GM12873 (cell line): ENCODE measurements around the gene EME2.

Source experiments
- CTCF ChIP-seq: IDR thresholded peaks from 2 replicates; pipeline ENCODE4 v1.5.1; 2012; ENCODE audit warnings: low read depth, mild to moderate bottlenecking, moderate library complexity, low read length, control low read depth; ENCODE audit not compliant: insufficient read depth; ENCODE audit errors: missing control alignments

EME2 gene

GRCh38 chr16:1782408-1783264, 10.0 kb downstream of the EME2 start, which contains the start of the genes NUBP2 and SPSB3:
NUBP2 (plus strand) TSS chr16:1782960; CDS start chr16:1783021, 61 bp downstream.
SPSB3 (minus strand) TSS chr16:1782571; CDS start chr16:1781483, 1,088 bp downstream.
- TF ChIP-seq CTCF = no peak

GRCh38 chr16:1784977-1785845, 12.6 kb downstream of the EME2 start:
- TF ChIP-seq CTCF = no peak

- TF ChIP-seq CTCF = no peak
Observed at GRCh38 chr16:1785846-1786170, 13.2 kb downstream of the EME2 start.

GRCh38 chr16:1786242-1787055, 13.8 kb downstream of the EME2 start:
- peak; percentile 13 for TF ChIP-seq CTCF

GRCh38 chr16:1787056-1787321, 14.4 kb downstream of the EME2 start:
- no peak for TF ChIP-seq CTCF

GRCh38 chr16:1787322-1788094, 14.9 kb downstream of the EME2 start:
- TF ChIP-seq CTCF = no peak
